Lung (tissue), 12 donors: ENCODE results near the gene RPL26. TPM values are rescaled to one million over a fixed set of nuclear protein-coding genes. Genes with fewer than 3 reads are reported as not detected.
"Not testable (repeated sequence)": the region's sequence is repeated elsewhere in the genome, so short reads cannot be mapped to it uniquely, and the experiment has no call there.

Experiments
- ATAC-seq: fragments of 200-7000 bp; cut with Tn5 transposase; one replicate; pipeline ENCODE4 v1.9.1; 2020; ENCODE audit warnings: moderate number of reproducible peaks; ENCODE audit not compliant: insufficient read depth, low FRiP score
- DNase-seq, 3 donors: peaks; one replicate each; pipeline ENCODE4 v3.0.0-alpha.2; 2013 to 2017
- H3K27ac ChIP-seq, 2 donors: one replicate each; pipeline ENCODE4 v1.5.1; 2013; ENCODE audit warnings: mild to moderate bottlenecking in 2 of 2, moderate library complexity in 2 of 2, control low read depth in 1 of 2, inconsistent platforms in 1 of 2, low read depth in 1 of 2, low read length in 1 of 2
- H3K27me3 ChIP-seq, 3 donors: one replicate each; pipeline ENCODE4 v1.5.1; 2013; ENCODE audit warnings: low read length in 2 of 3; ENCODE audit not compliant: control insufficient read depth in 3 of 3, insufficient read depth in 3 of 3
- H3K36me3 ChIP-seq, 4 donors: one replicate each; pipeline ENCODE4 v1.5.1; 2013; ENCODE audit warnings: low read length in 4 of 4, mild to moderate bottlenecking in 1 of 4, moderate library complexity in 1 of 4; ENCODE audit not compliant: control insufficient read depth in 4 of 4, insufficient read depth in 4 of 4
- H3K4me1 ChIP-seq, 5 donors: one replicate each; pipeline ENCODE4 v1.5.1; 2013; ENCODE audit warnings: low read length in 5 of 5, mild to moderate bottlenecking in 2 of 5, moderate library complexity in 1 of 5; ENCODE audit not compliant: control insufficient read depth in 5 of 5, insufficient read depth in 5 of 5
- H3K4me3 ChIP-seq: one replicate; pipeline ENCODE4 v1.5.1; 2013; ENCODE audit warnings: mild to moderate bottlenecking, control low read depth, moderate library complexity
- H3K9ac ChIP-seq, 2 donors: one replicate each; pipeline ENCODE4 v1.5.1; 2013; ENCODE audit warnings: low read length in 2 of 2, control low read depth in 1 of 2; ENCODE audit not compliant: insufficient read depth in 1 of 2
- H3K9me3 ChIP-seq, 4 donors: one replicate each; pipeline ENCODE4 v1.5.1; 2013; ENCODE audit warnings: low read length in 3 of 4, mild to moderate bottlenecking in 1 of 4, moderate library complexity in 1 of 4; ENCODE audit not compliant: control insufficient read depth in 4 of 4, insufficient read depth in 3 of 4
- WGBS, 2 donors: extraction: QIAGEN DNeasy Blood & Tissue Kit; methylation state at CpG; one replicate each; pipeline ENCODE4 v1.1.7; 2013; 5-methylcytosine and 5-hydroxymethylcytosine counted together
- polyA plus RNA-seq, 2 donors: library from polyadenylated mRNA; stranded (reverse); fragments of 200-250 nt; gene quantifications; one replicate each; pipeline ENCODE4 v1.2.1, GENCODE V29; 2013
- total RNA-seq, 2 donors: library from RNA; depleted of rRNA in 1 of 2; stranded (reverse); fragments of >200 nt in 1 of 2; gene quantifications; one replicate each; pipeline ENCODE4 v1.2.1, GENCODE V29; 2014 to 2021
- TF ChIP-seq, protein P1 (sequence below): IDR thresholded peaks from 2 replicates; pipeline ENCODE4 v1.5.1; 2012; ENCODE audit warnings: mild to moderate bottlenecking; ENCODE audit errors: control extremely low read depth, extremely low read depth
- donor health status: control.
- donor health status: control.
- donor health status: Bipolar disorder and iron deficiency.
- donor health status: healthy.
- donor health status: DM: yes; HTN: yes; CAD: no.

RPL26 gene
- total and polyA plus RNA-seq, 4 donors = 1,016 to 2,820 (median 2,607) TPM

DNA sequence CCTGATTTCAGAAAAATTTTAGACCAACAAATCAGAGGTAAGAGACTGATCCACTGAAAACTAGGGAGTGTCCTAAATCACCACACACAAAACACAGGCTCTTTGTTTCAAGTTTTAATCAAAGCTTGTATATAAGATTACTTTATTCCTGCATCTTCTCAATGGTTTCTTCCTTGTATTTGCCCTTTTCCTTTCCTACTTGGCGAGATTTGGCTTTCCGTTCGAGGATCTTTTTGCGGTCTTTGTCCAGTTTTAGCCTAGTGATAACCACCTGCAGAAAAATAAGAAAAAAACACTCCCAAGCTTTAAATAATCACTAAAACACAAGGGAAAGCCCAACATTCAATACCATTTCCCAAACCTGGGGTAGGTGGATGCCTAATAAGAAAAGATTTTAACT is 5.6 kb downstream of the RPL26 start:
- Histone ChIP-seq H3K4me1 (peaks cover 7 to 26% (median 13%) of the 10 kb centered on the region in 5 donors), H3K9me3 (no peaks in the 10 kb centered on the region), H3K36me3 (peaks cover 18 to 44% (median 26%) of the 10 kb centered on the region in 4 donors), H3K27me3 (no peaks in the 10 kb centered on the region), H3K9ac (no peak overlapping the region), H3K27ac (peak overlapping the region in 1 of 2 donors; percentile 34), H3K4me3 (no peak overlapping the region)
- TF ChIP-seq, protein P1, sequence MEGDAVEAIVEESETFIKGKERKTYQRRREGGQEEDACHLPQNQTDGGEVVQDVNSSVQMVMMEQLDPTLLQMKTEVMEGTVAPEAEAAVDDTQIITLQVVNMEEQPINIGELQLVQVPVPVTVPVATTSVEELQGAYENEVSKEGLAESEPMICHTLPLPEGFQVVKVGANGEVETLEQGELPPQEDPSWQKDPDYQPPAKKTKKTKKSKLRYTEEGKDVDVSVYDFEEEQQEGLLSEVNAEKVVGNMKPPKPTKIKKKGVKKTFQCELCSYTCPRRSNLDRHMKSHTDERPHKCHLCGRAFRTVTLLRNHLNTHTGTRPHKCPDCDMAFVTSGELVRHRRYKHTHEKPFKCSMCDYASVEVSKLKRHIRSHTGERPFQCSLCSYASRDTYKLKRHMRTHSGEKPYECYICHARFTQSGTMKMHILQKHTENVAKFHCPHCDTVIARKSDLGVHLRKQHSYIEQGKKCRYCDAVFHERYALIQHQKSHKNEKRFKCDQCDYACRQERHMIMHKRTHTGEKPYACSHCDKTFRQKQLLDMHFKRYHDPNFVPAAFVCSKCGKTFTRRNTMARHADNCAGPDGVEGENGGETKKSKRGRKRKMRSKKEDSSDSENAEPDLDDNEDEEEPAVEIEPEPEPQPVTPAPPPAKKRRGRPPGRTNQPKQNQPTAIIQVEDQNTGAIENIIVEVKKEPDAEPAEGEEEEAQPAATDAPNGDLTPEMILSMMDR = no peak
- DNase-seq = no peak
- no peak for ATAC-seq
- 91 to 92% methylated on average over 4 of the region's 4 CpGs for WGBS, 2 donors

GRCh38 chr17:8376271-8377067 is 6.5 kb downstream of the RPL26 start, which contains the start of gene KRABD2:
Gene KRABD2 (minus strand): TSS chr17:8376704.
- Histone ChIP-seq H3K9ac (peak within 1 kb of the TSS; percentile 71 to 80), H3K27ac (peak within 1 kb of the TSS; percentile 89 to 90), H3K4me1 (peaks cover 4 to 21% (median 12%) of the 10 kb centered on the region in 5 donors), H3K4me3 (peak within 1 kb of the TSS; percentile 66), H3K27me3 (no peaks in the 10 kb centered on the region), H3K36me3 (peaks cover 18 to 43% (median 26%) of the 10 kb centered on the region in 4 donors), H3K9me3 (no peaks in the 10 kb centered on the region)
- WGBS, 2 donors = 1 to 2% methylated on average over 41 of the region's 41 CpGs
- TF ChIP-seq, protein P1 = peak; percentile 31
- DNase-seq (peak; percentile 90 to 93 (median 93)), ATAC-seq (peak; percentile 98)

DNA sequence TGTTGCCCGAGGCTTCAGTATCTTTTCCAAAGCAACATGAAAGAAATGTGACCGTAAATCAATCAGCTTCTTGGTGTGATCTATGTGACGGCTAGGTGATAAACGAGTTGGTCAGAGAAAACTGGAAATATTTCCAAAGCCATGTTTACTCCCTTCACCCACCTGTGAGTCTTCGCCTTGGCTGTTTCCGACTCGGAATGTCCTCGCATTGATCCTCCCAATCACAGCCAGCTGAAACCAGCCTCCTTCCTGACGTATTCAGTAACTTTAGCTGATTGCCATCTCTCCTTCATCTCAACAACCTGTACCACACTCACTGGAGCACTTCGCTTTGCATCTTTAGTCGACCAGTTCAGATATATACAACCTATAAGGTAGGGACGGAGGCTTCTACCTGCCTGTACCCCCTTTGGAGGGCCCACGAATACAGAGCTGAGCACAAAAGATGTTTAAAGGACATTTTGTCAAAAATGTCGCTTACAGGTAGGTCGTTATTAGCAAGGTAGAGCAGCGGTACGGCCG is 7.2 kb downstream of the RPL26 start:
- Histone ChIP-seq H3K4me3 (peak overlapping the region; percentile 66), H3K36me3 (peaks cover 14 to 38% (median 22%) of the 10 kb centered on the region in 4 donors), H3K9ac (peak overlapping the region; percentile 71 to 80), H3K27ac (peak overlapping the region; percentile 89 to 90), H3K27me3 (no peaks in the 10 kb centered on the region), H3K4me1 (peaks cover 0 to 14% (median 7%) of the 10 kb centered on the region in 5 donors), H3K9me3 (no peaks in the 10 kb centered on the region)
- WGBS, 2 donors = 22 to 26% methylated on average over 18 of the region's 18 CpGs
- DNase-seq (peak; percentile 23 to 60 (median 55)), ATAC-seq (peak; percentile 14)
- TF ChIP-seq, protein P1 = no peak

GRCh38 chr17:8373856-8374255 is 9.1 kb downstream of the RPL26 start:
- DNase-seq, H3K27me3 ChIP-seq, H3K9me3 ChIP-seq, H3K9ac ChIP-seq, H3K4me3 ChIP-seq, ATAC-seq, H3K27ac ChIP-seq: not testable (repeated sequence)
- H3K36me3 ChIP-seq = peaks cover 16 to 31% (median 20%) of the 10 kb centered on the region in 4 donors
- WGBS, 2 donors = 94 to 96% methylated on average over 16 to 24 of the region's 26 CpGs
- peaks cover 0 to 10% (median 5%) of the 10 kb centered on the region in 5 donors for H3K4me1 ChIP-seq
